AG10803 (cell line): ENCODE results near the gene PPFIBP1.

Experiments
- DNase-seq: peaks from one replicate; pipeline ENCODE4 v3.0.0; 2010; ENCODE audit warnings: low read depth
- H3K4me3 ChIP-seq: 2 replicates; pipeline ENCODE4 v1.5.1; 2011; ENCODE audit warnings: mild to moderate bottlenecking, low read length, control low read depth
- TF ChIP-seq, protein P1 (sequence below): conservative IDR thresholded peaks from 2 replicates; pipeline ENCODE4 v1.5.1; 2011; ENCODE audit warnings: mild to moderate bottlenecking, low read length, control low read depth, inconsistent platforms

PPFIBP1 gene

DNA sequence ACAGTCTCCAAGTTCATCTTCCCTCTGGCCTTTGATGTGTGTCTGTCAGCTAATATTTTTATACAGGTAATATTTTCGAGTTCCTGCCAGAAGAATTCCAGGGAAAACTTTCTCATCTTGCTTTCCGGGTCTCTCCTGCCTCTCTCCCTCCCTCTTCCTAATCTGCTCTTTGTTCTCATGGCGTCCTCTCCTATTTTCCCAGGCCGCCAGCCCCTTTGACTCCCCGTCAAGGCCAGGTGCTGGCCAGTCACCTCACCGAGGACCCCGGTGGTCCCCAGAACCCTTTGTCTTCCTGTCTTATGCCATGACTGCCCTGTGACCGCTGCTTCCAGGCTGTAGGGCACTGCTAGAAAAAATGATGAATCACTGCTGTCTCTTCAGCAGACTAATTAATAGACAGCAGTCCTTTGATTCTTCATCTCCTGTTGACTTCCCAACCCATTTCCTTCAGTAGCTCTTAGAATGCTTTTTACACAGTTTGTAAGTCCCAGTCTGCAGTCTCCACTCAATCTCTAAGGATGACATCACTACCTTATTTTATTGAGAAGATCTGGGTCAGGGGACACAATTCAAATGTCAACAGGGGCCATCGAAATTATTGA is 40.7 kb downstream of the PPFIBP1 start:
- TF ChIP-seq, protein P1, sequence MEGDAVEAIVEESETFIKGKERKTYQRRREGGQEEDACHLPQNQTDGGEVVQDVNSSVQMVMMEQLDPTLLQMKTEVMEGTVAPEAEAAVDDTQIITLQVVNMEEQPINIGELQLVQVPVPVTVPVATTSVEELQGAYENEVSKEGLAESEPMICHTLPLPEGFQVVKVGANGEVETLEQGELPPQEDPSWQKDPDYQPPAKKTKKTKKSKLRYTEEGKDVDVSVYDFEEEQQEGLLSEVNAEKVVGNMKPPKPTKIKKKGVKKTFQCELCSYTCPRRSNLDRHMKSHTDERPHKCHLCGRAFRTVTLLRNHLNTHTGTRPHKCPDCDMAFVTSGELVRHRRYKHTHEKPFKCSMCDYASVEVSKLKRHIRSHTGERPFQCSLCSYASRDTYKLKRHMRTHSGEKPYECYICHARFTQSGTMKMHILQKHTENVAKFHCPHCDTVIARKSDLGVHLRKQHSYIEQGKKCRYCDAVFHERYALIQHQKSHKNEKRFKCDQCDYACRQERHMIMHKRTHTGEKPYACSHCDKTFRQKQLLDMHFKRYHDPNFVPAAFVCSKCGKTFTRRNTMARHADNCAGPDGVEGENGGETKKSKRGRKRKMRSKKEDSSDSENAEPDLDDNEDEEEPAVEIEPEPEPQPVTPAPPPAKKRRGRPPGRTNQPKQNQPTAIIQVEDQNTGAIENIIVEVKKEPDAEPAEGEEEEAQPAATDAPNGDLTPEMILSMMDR = no peak
- no peak overlapping the region for H3K4me3 ChIP-seq
- DNase-seq = no peak

- no peak for DNase-seq
- H3K4me3 ChIP-seq = no peak overlapping the region
- TF ChIP-seq, protein P1 = no peak; the same call in 1 of the 2 replicates
These were observed 42.2 kb downstream of the PPFIBP1 start for GRCh38 chr12:27566159-27566558.

DNA sequence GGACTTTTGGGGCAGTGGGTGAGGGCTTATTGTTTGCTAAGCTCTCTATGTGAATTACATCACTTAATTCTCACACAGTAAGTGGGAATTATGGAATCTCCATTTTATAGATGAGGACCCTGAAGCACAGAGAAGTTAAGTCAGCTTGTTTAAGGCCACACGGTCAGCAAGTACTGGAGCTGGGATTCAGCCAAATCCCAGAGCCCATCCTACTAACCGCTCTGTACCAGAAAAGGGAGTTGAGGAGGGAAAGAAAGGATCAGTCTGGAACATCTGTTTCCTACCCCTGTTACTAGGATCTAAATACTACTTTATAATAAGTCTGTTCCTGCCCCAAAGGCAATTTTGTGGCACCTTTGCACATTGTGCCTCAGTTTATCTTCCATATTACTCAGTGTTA is 42.6 kb downstream of the PPFIBP1 start:
- no peak overlapping the region for H3K4me3 ChIP-seq
- DNase-seq = no peak
- TF ChIP-seq, protein P1 = no peak

GRCh38 chr12:27571463-27571862 is 47.5 kb downstream of the PPFIBP1 start:
- peak; percentile 87 for DNase-seq
- no peak overlapping the region for H3K4me3 ChIP-seq
- TF ChIP-seq, protein P1 = no peak

DNA sequence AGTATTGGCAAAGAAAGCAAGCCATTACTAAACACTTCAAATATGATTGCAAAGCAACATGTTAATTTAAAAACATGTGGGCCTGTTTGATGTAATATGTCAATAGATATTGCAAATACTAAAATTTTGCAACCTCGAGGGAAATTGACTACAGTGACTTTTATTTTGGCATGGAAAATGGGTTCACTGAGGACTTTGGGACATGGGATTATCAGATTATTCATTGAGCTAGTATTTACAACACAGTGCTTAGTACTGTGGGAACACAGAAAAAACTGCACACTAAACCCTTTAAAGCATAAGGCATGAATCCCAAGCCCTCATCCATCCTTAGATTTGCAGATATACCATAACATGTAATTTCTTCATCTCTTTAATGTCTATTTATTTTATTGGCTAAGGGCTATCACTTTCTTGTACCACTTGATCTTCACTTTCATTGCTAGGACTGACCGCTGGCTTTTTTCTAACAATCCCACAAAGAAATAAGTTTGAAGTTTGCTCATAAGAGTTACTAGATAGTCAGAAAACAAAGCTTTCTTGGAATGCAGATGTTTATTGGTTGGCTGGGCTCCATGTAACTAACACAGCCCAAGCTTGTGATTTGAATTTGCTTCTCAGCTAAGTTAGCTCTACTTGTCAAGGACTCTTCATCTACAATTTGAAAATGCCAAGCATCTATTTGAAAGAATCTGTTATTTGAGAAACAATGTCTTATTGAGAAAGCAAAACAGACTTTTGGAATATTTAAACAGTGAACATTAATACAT is 48.7 kb downstream of the PPFIBP1 start:
- peak; percentile 64 for DNase-seq
- TF ChIP-seq, protein P1 = no peak
- H3K4me3 ChIP-seq = no peak overlapping the region

DNA sequence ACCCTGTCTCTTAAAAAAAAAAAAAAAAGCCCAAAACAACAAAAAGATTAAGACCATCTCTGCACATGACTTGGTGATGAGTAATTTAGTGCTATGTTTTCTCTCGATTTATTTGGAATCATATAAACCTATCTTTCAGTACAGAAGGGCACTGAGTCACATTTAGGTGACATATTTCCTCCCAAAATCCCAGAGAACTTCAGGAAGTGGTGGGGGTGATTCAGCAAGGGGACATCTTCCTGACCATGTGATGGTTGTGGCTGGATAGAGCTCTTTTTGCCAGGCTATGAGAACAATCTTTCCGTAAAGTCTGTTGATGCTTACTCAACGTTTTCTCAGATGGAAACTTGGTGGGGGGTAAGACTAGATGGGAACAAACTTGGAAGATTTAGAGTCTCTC is 50.0 kb downstream of the PPFIBP1 start:
- TF ChIP-seq, protein P1 = no peak
- peak; percentile 92 for DNase-seq

More for the DNA sequence above, 50.0 kb downstream of the PPFIBP1 start:
- no peak overlapping the region for H3K4me3 ChIP-seq
